HT1080 (cell line): ENCODE measurements around the gene LDLRAD1. TPM values are rescaled to one million over a fixed set of nuclear protein-coding genes. Genes with fewer than 3 reads are reported as not detected.
"Not testable (repeated sequence)": the region's sequence is repeated elsewhere in the genome, so short reads cannot be mapped to it uniquely, and the experiment has no call there.

ENCODE experiments used
- DNase-seq: peaks from one replicate; pipeline ENCODE4 v3.0.0-alpha.2; 2015; ENCODE audit warnings: low read depth
- total RNA-seq: library from RNA; depleted of rRNA; stranded (reverse); fragments of >200 nt; shearing (Covaris generic); gene quantifications from 2 replicates; pipeline ENCODE4 v1.2.3, GENCODE V29; 2014

LDLRAD1 gene
- total RNA-seq, 1 experiment from 2014 or later, result not detected

DNA sequence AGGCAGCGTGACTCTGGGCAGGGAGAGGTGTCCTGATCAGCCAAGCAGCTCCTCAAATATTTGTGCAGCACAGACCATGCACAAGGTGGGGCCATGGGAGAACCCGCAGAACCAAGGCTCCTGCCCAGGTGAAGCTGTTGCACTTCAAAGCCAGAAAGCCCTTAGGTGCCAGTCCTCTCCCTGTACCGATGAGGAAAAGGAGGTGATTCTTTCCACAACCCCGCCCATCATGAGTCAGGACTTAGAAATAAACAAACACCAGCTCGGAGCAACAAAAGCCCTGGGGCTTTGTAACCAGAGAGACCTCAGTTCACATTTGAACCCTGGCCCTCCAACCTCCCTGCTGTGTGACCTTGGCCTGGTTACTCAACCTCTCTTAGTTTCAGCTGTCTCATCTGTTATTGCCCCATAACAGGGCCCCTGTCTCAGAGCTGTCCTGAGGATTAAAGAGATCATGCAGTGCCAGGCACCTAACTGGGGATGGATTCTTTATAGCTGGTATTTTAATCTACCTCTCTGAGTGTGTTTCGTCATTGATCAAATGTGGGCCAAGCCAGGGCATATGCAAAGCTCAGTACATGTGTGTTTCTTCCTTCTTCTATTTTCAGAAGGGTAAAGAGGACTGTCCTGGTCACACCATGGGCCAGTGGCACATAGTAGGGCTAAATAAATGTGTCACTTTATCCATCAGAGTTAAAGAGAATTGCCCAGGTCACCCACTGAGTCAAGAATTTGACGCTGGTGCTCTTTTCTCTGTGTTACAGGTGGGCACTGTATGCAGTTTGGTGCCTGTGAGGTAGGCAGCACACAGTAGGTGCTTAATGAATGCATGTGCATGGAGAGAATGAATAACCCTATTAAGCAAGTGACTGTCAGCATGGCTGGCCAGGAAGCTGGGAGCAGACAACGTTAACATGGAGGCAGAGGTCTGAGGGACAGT lies 1.4 kb downstream of the LDLRAD1 start:
- DNase-seq, result peak; percentile 32

GRCh38 chr1:54014009-54014629 lies 3.9 kb downstream of the LDLRAD1 start:
- DNase-seq, result no peak

DNA sequence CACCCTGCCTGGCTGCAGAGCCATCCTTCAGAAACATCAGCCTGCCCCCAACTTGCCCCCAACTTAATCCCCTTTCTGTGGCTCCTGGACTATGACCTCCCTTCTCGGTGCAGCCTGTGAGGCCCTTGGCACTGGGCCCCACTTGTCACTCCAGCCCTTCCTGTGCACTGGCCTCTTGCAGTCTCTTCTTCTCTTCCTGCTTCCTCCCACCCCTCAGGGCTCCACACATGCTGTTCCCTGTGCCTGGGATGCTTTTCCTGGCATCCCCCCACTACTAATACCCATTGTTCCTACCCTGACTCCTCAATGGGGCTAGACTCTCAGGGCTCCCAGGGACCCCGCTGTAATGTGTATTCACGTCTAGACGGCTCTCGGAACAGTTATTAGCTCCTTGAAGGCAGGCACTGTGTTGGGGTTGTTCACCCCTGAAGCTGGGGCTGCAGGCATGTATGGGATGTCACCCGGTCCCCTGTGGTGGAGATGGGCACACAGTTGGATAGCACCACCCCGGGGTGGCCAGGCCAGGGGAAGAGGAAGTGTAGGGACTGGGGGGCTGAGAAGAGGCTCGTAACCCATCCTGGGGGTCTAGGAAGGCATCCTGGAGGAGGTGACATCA lies 4.5 kb downstream of the LDLRAD1 start:
- DNase-seq, result no peak

DNA sequence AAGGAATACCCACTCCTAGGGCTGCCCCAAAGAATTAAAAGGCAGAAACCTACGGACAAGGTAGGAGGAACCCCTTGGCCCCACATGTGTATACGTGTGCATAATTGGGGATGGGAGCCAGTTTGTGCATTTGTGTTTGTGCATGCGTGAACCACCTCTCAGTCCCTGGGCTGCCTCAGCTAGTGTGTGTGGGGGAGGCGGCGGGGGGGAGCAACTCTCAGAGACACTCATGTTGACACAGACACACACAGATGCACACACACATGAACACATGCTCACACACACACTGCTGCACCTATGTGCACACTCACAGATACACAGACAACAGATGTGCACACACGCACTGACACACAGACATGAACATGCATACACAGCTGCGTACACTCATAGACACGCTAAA lies 5.1 kb downstream of the LDLRAD1 start:
- DNase-seq, result no peak

DNA sequence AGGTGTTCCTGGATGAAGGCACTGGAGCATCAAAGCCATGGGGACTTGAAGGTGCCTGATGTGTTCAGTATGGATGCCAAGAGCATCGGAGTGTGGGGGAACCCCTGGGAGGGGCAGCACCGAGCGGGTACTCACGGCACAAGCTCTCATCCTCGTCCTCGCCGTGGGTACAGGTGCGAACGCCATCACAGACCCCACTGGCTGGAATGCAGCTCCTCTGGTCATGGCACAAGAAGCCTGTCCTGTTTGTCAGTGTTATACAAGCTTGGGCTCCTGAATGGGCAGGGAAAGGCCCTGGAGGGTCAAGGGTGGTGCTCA lies 6.0 kb downstream of the LDLRAD1 start:
- DNase-seq, result no peak

- no peak for DNase-seq
Measured at GRCh38 chr1:54011316-54012007, 6.5 kb downstream of the LDLRAD1 start.

DNA sequence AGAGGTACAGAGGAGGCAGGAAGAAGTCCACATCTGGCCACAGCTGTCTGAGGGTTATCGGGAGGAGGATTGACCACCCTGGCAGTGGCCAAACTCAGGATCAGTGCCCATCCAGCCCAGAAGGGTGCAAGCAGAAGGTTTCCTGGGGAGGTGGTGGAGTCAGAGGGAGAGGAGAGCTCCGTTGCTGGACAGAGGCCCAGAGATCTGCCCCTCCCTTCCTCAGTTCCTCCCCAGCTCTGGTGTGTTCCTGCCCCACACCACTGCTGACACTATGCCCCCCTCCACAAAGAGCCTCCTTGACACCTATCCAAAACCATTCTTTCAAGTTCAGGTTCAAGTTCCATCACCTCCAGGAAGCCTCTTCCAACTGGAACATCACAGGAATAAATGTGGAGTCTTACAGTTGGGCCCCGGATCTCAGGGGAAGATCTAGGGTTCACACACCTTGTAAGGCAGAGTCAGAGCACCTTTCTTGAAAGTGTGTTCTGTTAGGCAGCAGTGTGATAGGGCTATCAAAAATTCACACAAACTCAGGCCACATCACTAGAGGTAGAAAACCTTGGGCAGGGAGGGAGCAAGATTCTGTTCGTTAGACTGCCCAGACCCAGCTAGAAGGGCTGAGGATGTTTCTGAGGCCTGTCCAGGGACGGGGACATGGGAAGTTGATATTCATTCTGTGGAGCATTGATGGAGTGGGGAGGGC lies 7.4 kb downstream of the LDLRAD1 start:
- no peak for DNase-seq

DNA sequence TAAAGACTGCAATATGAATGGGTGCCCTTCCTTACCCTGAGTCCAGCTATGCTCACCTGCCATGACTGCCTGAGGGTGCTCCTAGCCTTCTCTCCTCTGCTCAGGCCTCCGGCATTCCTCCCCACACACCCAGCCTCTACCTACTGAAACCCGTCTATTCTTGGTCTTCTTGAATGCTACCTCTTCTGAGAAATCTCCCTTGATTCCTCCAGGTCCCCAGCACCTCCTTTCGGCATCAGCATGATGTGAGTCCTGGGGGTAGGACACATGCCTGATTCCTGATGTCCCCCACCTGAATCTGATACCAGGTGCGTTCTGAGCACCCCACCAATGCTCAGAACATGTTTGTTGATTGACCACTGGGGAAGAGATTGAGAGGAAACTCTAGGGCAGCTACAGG lies 8.6 kb downstream of the LDLRAD1 start:
- no peak for DNase-seq

GRCh38 chr1:54008876-54009275 lies 9.1 kb downstream of the LDLRAD1 start:
- DNase-seq, result no peak

DNA sequence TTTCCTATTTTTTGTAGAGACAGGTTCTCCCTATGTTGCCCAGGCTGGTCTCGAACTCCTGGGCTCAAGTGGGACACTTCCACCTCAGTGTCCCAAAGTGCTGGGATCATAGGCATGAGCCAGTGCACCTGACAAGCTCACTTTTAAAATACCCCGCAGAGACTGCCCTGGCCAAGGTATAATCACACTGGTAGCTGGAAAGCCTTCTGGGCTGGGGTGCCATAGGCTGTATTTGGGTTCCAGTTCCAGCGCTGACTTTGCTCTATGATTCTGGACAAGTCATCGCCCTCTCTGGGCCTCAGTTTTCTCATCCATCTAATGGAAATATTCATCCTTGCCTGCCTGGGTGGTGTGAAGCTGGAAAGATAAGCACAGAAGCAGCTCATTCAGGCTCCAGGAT lies 10.4 kb downstream of the LDLRAD1 start:
- no peak for DNase-seq

DNA sequence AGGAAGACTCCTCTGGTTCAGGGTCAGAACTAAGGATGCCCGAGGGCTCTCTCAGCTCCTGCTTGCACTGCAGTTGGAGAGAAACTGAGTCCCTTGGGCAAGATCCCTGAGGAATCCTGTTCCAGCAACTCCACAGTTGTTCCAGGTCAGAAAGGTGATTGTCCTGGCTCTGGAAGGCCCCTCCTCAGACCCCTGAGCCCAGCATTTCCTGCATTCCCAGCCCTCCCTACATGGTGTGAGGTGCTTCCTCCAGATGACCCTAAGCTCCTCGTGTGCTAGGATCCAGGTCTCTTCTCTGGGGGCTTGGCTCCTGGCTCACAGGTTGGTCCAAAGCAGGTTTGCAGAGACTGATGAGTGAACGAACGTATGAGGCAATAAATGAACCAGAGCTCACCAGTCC lies 11.5 kb downstream of the LDLRAD1 start:
- DNase-seq, result no peak

GRCh38 chr1:54004481-54005049 lies 13.4 kb downstream of the LDLRAD1 start:
- no peak for DNase-seq

- DNase-seq, result not testable (repeated sequence)
Measured at GRCh38 chr1:54003750-54004480, 14.1 kb downstream of the LDLRAD1 start.

DNA sequence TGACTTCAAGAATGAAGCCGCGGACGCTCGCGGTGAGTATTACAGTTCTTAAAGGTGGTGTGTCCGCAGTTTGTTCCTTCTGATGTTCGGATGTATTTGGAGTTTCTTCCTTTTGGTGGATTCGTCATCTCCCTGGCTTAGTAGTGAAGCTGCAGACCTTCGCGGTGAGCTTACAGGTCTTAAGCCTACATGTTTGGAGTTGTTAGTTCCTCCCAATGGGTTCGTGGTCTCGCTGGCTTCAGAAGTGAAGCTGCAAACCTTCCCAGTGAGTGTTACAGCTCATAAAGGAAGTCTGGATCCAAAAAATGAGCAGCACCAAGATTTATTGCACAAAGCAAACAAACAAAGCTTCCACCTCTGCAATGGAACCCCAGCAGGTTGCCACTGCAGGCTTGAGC lies 14.7 kb downstream of the LDLRAD1 start:
- no peak for DNase-seq

DNA sequence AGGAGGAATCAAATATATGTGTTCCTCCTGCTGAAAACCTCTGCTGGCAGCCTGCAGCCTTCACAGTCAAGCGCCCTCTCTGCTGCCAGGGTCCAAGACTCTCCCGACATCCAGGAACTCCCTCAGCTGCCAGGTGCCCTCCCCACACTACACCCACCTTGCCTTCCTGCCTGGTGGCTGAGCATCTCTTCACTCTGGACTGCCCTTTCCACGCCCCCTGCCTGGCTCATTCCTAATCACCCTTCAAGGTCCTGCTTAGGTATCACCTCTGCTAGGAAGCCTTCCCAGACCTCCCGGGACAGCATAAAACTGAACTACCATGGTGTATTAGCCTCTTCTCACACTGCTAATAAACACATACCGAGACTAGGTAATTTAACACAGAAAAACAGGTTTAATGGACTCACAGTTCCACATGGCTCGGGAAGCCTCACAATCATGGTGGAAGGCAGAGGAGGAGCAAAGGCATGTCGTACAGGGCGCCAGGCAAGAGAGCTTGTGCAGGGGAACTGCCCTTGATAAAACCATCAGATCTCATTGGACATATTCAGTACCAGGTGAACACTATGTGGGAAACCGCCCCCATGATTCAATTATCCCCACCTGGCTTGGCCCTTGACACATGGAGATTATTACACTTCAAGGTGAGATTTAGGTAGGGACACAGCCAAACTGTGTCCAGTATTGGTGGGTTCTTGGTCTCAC lies 15.3 kb downstream of the LDLRAD1 start:
- no peak for DNase-seq

- DNase-seq, result no peak
Measured at GRCh38 chr1:54001591-54001990, 16.4 kb downstream of the LDLRAD1 start.

DNA sequence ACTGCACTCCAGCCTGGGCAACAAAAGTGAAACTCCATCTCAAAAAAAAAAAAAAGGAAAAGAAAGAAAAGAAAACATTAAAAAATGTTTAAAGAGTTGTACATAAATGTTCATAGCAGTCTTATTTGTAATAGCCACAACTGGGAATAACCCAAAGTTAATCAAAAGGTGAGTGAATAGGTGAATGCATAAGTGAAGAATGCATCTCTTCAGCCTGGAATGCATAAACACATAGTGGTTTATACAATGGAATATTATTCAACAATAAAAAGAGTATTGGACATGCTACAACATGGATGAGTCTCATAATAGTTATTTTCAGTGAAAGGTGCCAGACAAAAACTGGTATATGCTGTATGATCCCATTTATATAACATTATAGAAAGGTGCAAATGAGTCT lies 18.1 kb downstream of the LDLRAD1 start:
- DNase-seq, result no peak

DNA sequence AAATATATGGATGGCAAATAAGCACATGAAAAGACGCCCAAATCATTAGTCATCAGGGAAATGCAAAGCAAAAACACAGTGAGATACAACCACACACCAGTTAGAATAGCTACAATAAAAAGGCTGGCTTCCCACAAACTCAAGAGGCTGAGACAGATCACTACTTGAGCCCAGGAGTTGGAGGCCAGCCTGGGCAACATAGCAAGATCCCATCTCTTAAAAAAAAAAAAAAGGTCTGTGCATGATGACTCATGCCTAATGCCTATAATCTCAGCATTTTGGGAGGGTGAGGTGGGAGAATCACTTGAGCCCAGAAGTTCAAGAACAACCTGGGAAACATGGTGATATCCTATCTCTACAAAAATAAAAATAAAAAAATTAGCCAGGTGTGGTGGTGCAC lies 19.8 kb downstream of the LDLRAD1 start:
- DNase-seq, result no peak

GRCh38 chr1:53995683-53996082 lies 22.3 kb downstream of the LDLRAD1 start:
- DNase-seq, result no peak

DNA sequence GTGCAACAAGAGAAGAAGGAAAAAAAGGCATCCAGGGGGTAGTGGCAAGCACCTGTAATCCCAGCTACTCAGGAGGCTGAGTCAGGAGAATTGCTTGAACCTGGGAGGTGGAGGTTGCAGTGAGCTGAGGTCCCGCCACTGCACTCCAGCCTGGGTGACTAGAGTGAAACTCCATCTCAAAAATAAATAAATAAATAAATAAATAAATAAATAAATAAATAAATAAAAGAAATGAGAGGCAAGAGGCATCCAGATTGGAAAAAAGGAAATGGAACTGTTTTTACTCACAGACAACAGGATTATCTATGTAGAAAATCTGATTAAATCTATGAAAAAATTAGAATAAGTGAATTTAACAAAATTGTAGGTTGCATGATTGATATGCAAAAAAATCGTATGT lies 23.5 kb downstream of the LDLRAD1 start:
- not testable (repeated sequence) for DNase-seq
